OCI-LY3 (cell line): Measurements from ENCODE around the gene CLPSL2.
A peak's percentile ranks its signal among the peaks of the same experiment; 100 is the strongest.

Source experiments
- H2AFZ ChIP-seq: fragments of 200-600, 300-600 bp; shearing (Covaris generic); 2 replicates; pipeline ENCODE4 v1.6.0; 2014; ENCODE audit warnings: antibody characterized with exemption, low read depth, low read length
- H3K27ac ChIP-seq: fragments of 200-600, 300-600 bp; sonication (generic); 2 replicates; pipeline ENCODE4 v1.5.1; 2014; ENCODE audit warnings: mild to moderate bottlenecking, low read length, moderate library complexity, mixed read lengths
- H3K27me3 ChIP-seq: fragments of 200-600, 300-600 bp; sonication (generic); 2 replicates; pipeline ENCODE4 v1.6.1; 2014; ENCODE audit warnings: low read depth, low read length, mixed read lengths
- H3K36me3 ChIP-seq: fragments of 200-600, 300-600 bp; sonication (generic); replicated peaks from 2 replicates; pipeline ENCODE3; 2014; ENCODE audit warnings: low read depth, low read length, mixed read lengths
- H3K4me1 ChIP-seq: fragments of 300-600, 200-600 bp; sonication (generic); 2 replicates; pipeline ENCODE4 v1.6.1; 2014; ENCODE audit warnings: low read length, mixed read lengths
- H3K4me2 ChIP-seq: fragments of 200-600, 300-600 bp; sonication (generic); 2 replicates; pipeline ENCODE4 v1.6.1; 2014; ENCODE audit warnings: low read length, mixed read lengths
- H3K4me3 ChIP-seq: fragments of 300-600, 200-600 bp; sonication (generic); 2 replicates; pipeline ENCODE4 v1.5.1; 2014; ENCODE audit warnings: antibody characterized with exemption, mild to moderate bottlenecking, low read length, moderate library complexity
- H3K79me2 ChIP-seq: fragments of 300-600, 200-600 bp; shearing (Covaris generic); 2 replicates; pipeline ENCODE4 v1.6.1; 2014; ENCODE audit warnings: mild to moderate bottlenecking, low read length, mixed read lengths
- H3K9ac ChIP-seq: fragments of 300-600, 200-600 bp; shearing (Covaris generic); 2 replicates; pipeline ENCODE4 v1.6.0; 2014; ENCODE audit warnings: mild to moderate bottlenecking, low read length, moderate library complexity
- H3K9me3 ChIP-seq: fragments of 200-600, 300-600 bp; shearing (Covaris generic); 2 replicates; pipeline ENCODE4 v1.6.1; 2014; ENCODE audit warnings: low read length, mixed read lengths; ENCODE audit not compliant: insufficient read depth
- H4K20me1 ChIP-seq: fragments of 200-600, 300-600 bp; sonication (generic); 2 replicates; pipeline ENCODE4 v1.6.1; 2016; ENCODE audit warnings: low read length, mixed read lengths; ENCODE audit not compliant: insufficient read depth
- CTCF ChIP-seq: fragments of 200-600, 300-600 bp; sonication (generic); IDR thresholded peaks from 2 replicates; pipeline ENCODE4 v1.5.1; 2014; ENCODE audit warnings: antibody characterized with exemption, low read length, low read depth
- EZH2phosphoT487 ChIP-seq: fragments of 200-600 bp; shearing (Covaris generic); IDR thresholded peaks from 2 replicates; pipeline ENCODE4 v1.6.1; 2018; ENCODE audit warnings: antibody characterized with exemption, mixed run types, low read depth

CLPSL2 gene

GRCh38 chr6:35754452-35755277, 21.7 kb upstream of the CLPSL2 start:
- Histone ChIP-seq H3K4me1 (peaks cover 27% of the 10 kb centered on the region), H3K9ac (no peak overlapping the region), H3K27ac (no peak overlapping the region), H3K4me3 (no peak overlapping the region), H3K27me3 (no peaks in the 10 kb centered on the region), H3K36me3 (peaks cover 6% of the 10 kb centered on the region), H3K4me2 (no peak overlapping the region), H3K9me3 (peaks cover 7% of the 10 kb centered on the region), H2AFZ (no peak overlapping the region), H3K79me2 (no peaks in the 10 kb centered on the region), H4K20me1 (no peaks in the 10 kb centered on the region)
- TF ChIP-seq EZH2phosphoT487 (no peak), CTCF (peak; percentile 25; the same call in 1 of the 2 replicates)

GRCh38 chr6:35755278-35755924, 21.0 kb upstream of the CLPSL2 start:
- no peaks in the 10 kb centered on the region for H4K20me1 ChIP-seq
- no peak overlapping the region for H2AFZ ChIP-seq
- TF ChIP-seq EZH2phosphoT487 (no peak), CTCF (no peak)
- H3K79me2 ChIP-seq: no peaks in the 10 kb centered on the region
- peaks cover 11% of the 10 kb centered on the region for H3K9me3 ChIP-seq
- H3K4me1 ChIP-seq: peaks cover 27% of the 10 kb centered on the region
- H3K36me3 ChIP-seq: peaks cover 6% of the 10 kb centered on the region
- no peak overlapping the region for H3K27ac ChIP-seq
- no peak overlapping the region for H3K9ac ChIP-seq
- H3K27me3 ChIP-seq: no peaks in the 10 kb centered on the region
- no peak overlapping the region for H3K4me3 ChIP-seq
- no peak overlapping the region for H3K4me2 ChIP-seq

- Histone ChIP-seq H3K4me2 (peak overlapping the region; percentile 29), H3K36me3 (peaks cover 6% of the 10 kb centered on the region), H3K4me3 (0 out of 2 replicates have a peak overlapping the region, but pooled peaks have one; percentile 14), H3K9me3 (peaks cover 15% of the 10 kb centered on the region), H3K4me1 (peaks cover 22% of the 10 kb centered on the region), H2AFZ (peak overlapping the region; percentile 16; the same call in 1 of the 2 replicates), H3K27ac (peak overlapping the region; percentile 9; the same call in 1 of the 2 replicates), H3K27me3 (no peaks in the 10 kb centered on the region), H3K9ac (no peak overlapping the region), H4K20me1 (no peaks in the 10 kb centered on the region), H3K79me2 (no peaks in the 10 kb centered on the region)
- TF ChIP-seq EZH2phosphoT487: no peak
- peak; percentile 53 for TF ChIP-seq CTCF
Observed at GRCh38 chr6:35757456-35758123, 18.8 kb upstream of the CLPSL2 start.

- no peak overlapping the region for H2AFZ ChIP-seq
- H3K9me3 ChIP-seq: peaks cover 15% of the 10 kb centered on the region
- H3K27me3 ChIP-seq: peaks cover 17% of the 10 kb centered on the region
- TF ChIP-seq CTCF (no peak), EZH2phosphoT487 (no peak)
- peaks cover 6% of the 10 kb centered on the region for H3K36me3 ChIP-seq
- peaks cover 22% of the 10 kb centered on the region for H3K4me1 ChIP-seq
- no peaks in the 10 kb centered on the region for H3K79me2 ChIP-seq
- H3K4me2 ChIP-seq: peak overlapping the region; percentile 29
- peak overlapping the region; percentile 28 for H3K27ac ChIP-seq
- no peaks in the 10 kb centered on the region for H4K20me1 ChIP-seq
- no peak overlapping the region for H3K9ac ChIP-seq
- H3K4me3 ChIP-seq: peak overlapping the region; percentile 3; the same call in 1 of the 2 replicates
Observed at GRCh38 chr6:35759426-35759825, 17.0 kb upstream of the CLPSL2 start.
